OCI-LY3 (cell line): ENCODE data around the gene IQCE.

Experiments
- CTCF ChIP-seq: fragments of 200-600, 300-600 bp; sonication (generic); IDR thresholded peaks from 2 replicates; pipeline ENCODE4 v1.5.1; 2014; ENCODE audit warnings: antibody characterized with exemption, low read length, low read depth
- EZH2phosphoT487 ChIP-seq: fragments of 200-600 bp; shearing (Covaris generic); IDR thresholded peaks from 2 replicates; pipeline ENCODE4 v1.6.1; 2018; ENCODE audit warnings: antibody characterized with exemption, mixed run types, low read depth

- no peak for TF ChIP-seq CTCF
- TF ChIP-seq EZH2phosphoT487 = no peak
These were observed 33.6 kb downstream of the IQCE start for GRCh38 chr7:2592375-2592865.
